NB4 (cell line): Measurements from ENCODE around the gene ACSM2B.
"Not testable (repeated sequence)": the region's sequence is repeated elsewhere in the genome, so short reads cannot be mapped to it uniquely, and the experiment has no call there.

ENCODE experiments used
- DNase-seq: peaks from one replicate; pipeline ENCODE4 v3.0.0; 2010; ENCODE audit warnings: low read depth
- H3K4me3 ChIP-seq: one replicate; pipeline ENCODE4 v1.5.1; 2011; ENCODE audit warnings: mild to moderate bottlenecking, low read depth, low read length, moderate library complexity
- CTCF ChIP-seq: IDR thresholded peaks from one replicate; pipeline ENCODE4 v1.5.1; 2012; ENCODE audit warnings: low read depth, low read length
- MAX ChIP-seq: IDR thresholded peaks from 2 replicates; pipeline ENCODE4 v1.6.1; 2011; ENCODE audit warnings: low read depth, low read length
- MYC ChIP-seq: IDR thresholded peaks from 2 replicates; pipeline ENCODE4 v1.6.1; 2011; ENCODE audit warnings: low read depth, low read length
- POLR2A ChIP-seq: IDR thresholded peaks from 2 replicates; pipeline ENCODE4 v1.6.1; 2011; ENCODE audit warnings: mild to moderate bottlenecking; ENCODE audit not compliant: insufficient read length; ENCODE audit errors: extremely low read depth

ACSM2B gene

GRCh38 chr16:20611975-20612481 lies 35.9 kb upstream of the ACSM2B start:
- no peak overlapping the region for H3K4me3 ChIP-seq
- DNase-seq, result no peak
- no peak for TF ChIP-seq CTCF
- no peak for TF ChIP-seq MAX
- no peak for TF ChIP-seq MYC
- TF ChIP-seq POLR2A, result no peak

- TF ChIP-seq MYC (no peak), CTCF (no peak), MAX (no peak), POLR2A (no peak)
- H3K4me3 ChIP-seq, result no peak overlapping the region
- DNase-seq, result no peak
Measured at GRCh38 chr16:20611350-20611902, 35.3 kb upstream of the ACSM2B start.

GRCh38 chr16:20610892-20611349 lies 34.8 kb upstream of the ACSM2B start:
- no peak for TF ChIP-seq POLR2A
- no peak for TF ChIP-seq MAX
- no peak for TF ChIP-seq MYC
- no peak for DNase-seq
- H3K4me3 ChIP-seq, result no peak overlapping the region

GRCh38 chr16:20610211-20610891 lies 34.2 kb upstream of the ACSM2B start:
- TF ChIP-seq MAX (no peak), MYC (no peak), POLR2A (no peak), CTCF (no peak)
- no peak overlapping the region for H3K4me3 ChIP-seq
- no peak for DNase-seq

GRCh38 chr16:20602205-20602604 lies 26.0 kb upstream of the ACSM2B start:
- TF ChIP-seq CTCF, result peak; percentile 11
- peak; percentile 22 for DNase-seq
- not testable (repeated sequence) for H3K4me3 ChIP-seq

- not testable (repeated sequence) for H3K4me3 ChIP-seq, DNase-seq
Measured at GRCh38 chr16:20599475-20599874, 23.3 kb upstream of the ACSM2B start.

- DNase-seq, result no peak
- TF ChIP-seq POLR2A, result no peak
- no peak for TF ChIP-seq CTCF
- no peak for TF ChIP-seq MAX
- no peak for TF ChIP-seq MYC
- no peak overlapping the region for H3K4me3 ChIP-seq
Measured at GRCh38 chr16:20598832-20599469, 22.8 kb upstream of the ACSM2B start.

GRCh38 chr16:20595694-20596093 lies 19.5 kb upstream of the ACSM2B start:
- H3K4me3 ChIP-seq, DNase-seq: not testable (repeated sequence)

- not testable (repeated sequence) for H3K4me3 ChIP-seq, DNase-seq
Measured at GRCh38 chr16:20595068-20595467, 18.9 kb upstream of the ACSM2B start.

- H3K4me3 ChIP-seq, DNase-seq: not testable (repeated sequence)
Measured at GRCh38 chr16:20592780-20593179, 16.6 kb upstream of the ACSM2B start.
